ENCODE results near the gene MCRIP2.
A peak's percentile ranks its signal among the peaks of the same experiment; 100 is the strongest.

MCRIP2 gene

DNA sequence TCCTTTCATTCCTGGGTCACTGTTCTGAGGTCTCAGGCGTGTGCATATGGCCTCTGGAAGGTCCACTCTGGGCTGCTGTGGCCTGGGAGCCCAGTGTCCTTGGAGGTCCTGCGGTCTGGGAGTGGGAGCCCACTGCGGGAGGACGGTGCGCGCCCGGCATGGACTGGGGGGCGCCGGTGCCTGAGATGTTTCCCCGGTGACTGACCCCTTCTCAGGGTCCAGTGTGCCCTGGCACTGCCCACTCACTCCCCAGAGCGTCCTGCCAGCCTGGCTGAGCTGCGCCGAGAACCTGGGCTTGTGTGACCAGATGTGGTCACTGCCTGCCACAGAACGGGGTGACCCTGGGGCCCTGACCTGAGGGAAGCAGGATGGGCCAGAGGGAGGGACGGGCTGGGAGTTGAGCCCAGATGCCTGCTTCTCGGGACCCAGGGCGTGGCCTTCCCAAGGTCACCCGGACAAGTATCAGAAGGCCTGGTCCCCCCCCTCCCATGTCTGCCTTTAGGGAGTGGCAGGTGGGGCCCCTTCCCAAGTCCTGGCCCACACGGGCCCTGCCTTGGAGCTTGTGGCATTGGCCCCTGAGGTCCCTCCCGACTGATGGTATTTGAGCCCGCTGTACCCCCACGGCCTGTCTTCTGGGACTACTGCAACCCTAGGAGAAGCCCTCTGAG lies 32.7 kb downstream of the MCRIP2 start:
- TF ChIP-seq EZH2phosphoT487 (IDR thresholded peaks at IDR 0.05; ENCODE audit: borderline replicate concordance, low read length) (no peak), CTCF (IDR thresholded peaks at IDR 0.05; ENCODE audit: low read depth, low read length, poor library complexity, severe bottlenecking) (no peak)
- H3K27ac ChIP-seq (ENCODE audit: low read depth, low read length), result no peak overlapping the region
- peaks cover 5% of the 10 kb centered on the region; the same call in 1 of the 2 replicates for H4K20me1 ChIP-seq (ENCODE audit: control insufficient read depth, insufficient read depth, low read depth, low read length)
- H3K36me3 ChIP-seq (ENCODE audit: control insufficient read depth, low read length), result peaks cover 48% of the 10 kb centered on the region
- peaks cover 3% of the 10 kb centered on the region; the same call in 1 of the 2 replicates for H3K27me3 ChIP-seq (ENCODE audit: control insufficient read depth, low read length)
- no peaks in the 10 kb centered on the region for H3K9me2 ChIP-seq (replicated peaks; ENCODE audit: control insufficient read depth, low read length)
- H3K9me3 ChIP-seq (ENCODE audit: control insufficient read depth, insufficient read depth, low read length), result no peaks in the 10 kb centered on the region
- no peak overlapping the region for H3K4me3 ChIP-seq (ENCODE audit: low read length)
- peaks cover 17% of the 10 kb centered on the region for H3K4me1 ChIP-seq (ENCODE audit: control insufficient read depth, low read length)
- H3K79me2 ChIP-seq (ENCODE audit: control insufficient read depth, low read length), result peaks cover 8% of the 10 kb centered on the region
- H3K4me2 ChIP-seq (ENCODE audit: low read length), result no peak overlapping the region
- no peaks in the 10 kb centered on the region; the same call in 1 of the 2 replicates for H3F3A ChIP-seq (ENCODE audit: control insufficient read depth, insufficient read depth)

GRCh38 chr16:674968-675883 lies 33.6 kb downstream of the MCRIP2 start, which contains the start of gene RHBDL1:
RHBDL1 (plus strand) TSS chr16:675671; CDS start chr16:675791, 120 bp downstream.
- H3K4me1 ChIP-seq (ENCODE audit: control insufficient read depth, low read length), result peaks cover 18% of the 10 kb centered on the region
- peak within 1 kb of the TSS; percentile 12; the same call in 1 of the 2 replicates for H3K4me2 ChIP-seq (ENCODE audit: low read length)
- no peak within 1 kb of the TSS for H3K27ac ChIP-seq (ENCODE audit: low read depth, low read length)
- H3K79me2 ChIP-seq (ENCODE audit: control insufficient read depth, low read length), result no peaks in the 10 kb centered on the region
- peaks cover 5% of the 10 kb centered on the region; the same call in 1 of the 2 replicates for H4K20me1 ChIP-seq (ENCODE audit: control insufficient read depth, insufficient read depth, low read depth, low read length)
- H3K9me3 ChIP-seq (ENCODE audit: control insufficient read depth, insufficient read depth, low read length), result no peaks in the 10 kb centered on the region
- TF ChIP-seq EZH2phosphoT487 (IDR thresholded peaks at IDR 0.05; ENCODE audit: borderline replicate concordance, low read length) (no peak), CTCF (IDR thresholded peaks at IDR 0.05; ENCODE audit: low read depth, low read length, poor library complexity, severe bottlenecking) (no peak)
- peaks cover 3% of the 10 kb centered on the region; the same call in 1 of the 2 replicates for H3K27me3 ChIP-seq (ENCODE audit: control insufficient read depth, low read length)
- peaks cover 39% of the 10 kb centered on the region for H3K36me3 ChIP-seq (ENCODE audit: control insufficient read depth, low read length)
- H3K9me2 ChIP-seq (replicated peaks; ENCODE audit: control insufficient read depth, low read length), result no peaks in the 10 kb centered on the region
- no peaks in the 10 kb centered on the region; the same call in 1 of the 2 replicates for H3F3A ChIP-seq (ENCODE audit: control insufficient read depth, insufficient read depth)
- H3K4me3 ChIP-seq (ENCODE audit: low read length), result no peak within 1 kb of the TSS

GRCh38 chr16:675884-676564 lies 34.4 kb downstream of the MCRIP2 start:
- Histone ChIP-seq H3K79me2 (ENCODE audit: control insufficient read depth, low read length) (peaks cover 7% of the 10 kb centered on the region), H3K9me2 (replicated peaks; ENCODE audit: control insufficient read depth, low read length) (no peaks in the 10 kb centered on the region), H3K27me3 (ENCODE audit: control insufficient read depth, low read length) (peaks cover 3% of the 10 kb centered on the region; the same call in 1 of the 2 replicates), H3K4me3 (ENCODE audit: low read length) (no peak overlapping the region), H3K4me2 (ENCODE audit: low read length) (no peak overlapping the region), H3K36me3 (ENCODE audit: control insufficient read depth, low read length) (peaks cover 35% of the 10 kb centered on the region), H3K4me1 (ENCODE audit: control insufficient read depth, low read length) (peaks cover 20% of the 10 kb centered on the region), H3K9me3 (ENCODE audit: control insufficient read depth, insufficient read depth, low read length) (no peaks in the 10 kb centered on the region), H3K27ac (ENCODE audit: low read depth, low read length) (no peak overlapping the region), H4K20me1 (ENCODE audit: control insufficient read depth, insufficient read depth, low read depth, low read length) (peaks cover 9% of the 10 kb centered on the region; the same call in 1 of the 2 replicates), H3F3A (ENCODE audit: control insufficient read depth, insufficient read depth) (no peaks in the 10 kb centered on the region; the same call in 1 of the 2 replicates)
- no peak for TF ChIP-seq EZH2phosphoT487 (IDR thresholded peaks at IDR 0.05; ENCODE audit: borderline replicate concordance, low read length)
- no peak for TF ChIP-seq CTCF (IDR thresholded peaks at IDR 0.05; ENCODE audit: low read depth, low read length, poor library complexity, severe bottlenecking)
